Cardiac septum (tissue), 1 donor: Measurements from ENCODE around the gene MAP2K4. TPM values are rescaled to one million over a fixed set of nuclear protein-coding genes. Genes with fewer than 3 reads are reported as not detected.

Source experiments
- DNase-seq: peaks from one replicate; pipeline ENCODE4 v3.0.0-alpha.2; 2020; ENCODE audit warnings: low spot score
- intact Hi-C: fragments of 100-400 bp; cut with DNase I; formaldehyde crosslinking; loops from one replicate; pipeline ENCODE4 v1.14.0; 2022
- total RNA-seq: library from RNA; stranded (reverse); fragmentation: NEBNext Ultra II Directional; extraction: Animal tissue kit (Norgen Biotek cat#: 25700); gene quantifications from one replicate; pipeline ENCODE4 v1.2.1, GENCODE V29; 2021
- donor health status: DM: no; HTN: no; CAD: no.

MAP2K4 gene
- total RNA-seq, 1 donor from 2014 or later = 32.5 TPM

DNA sequence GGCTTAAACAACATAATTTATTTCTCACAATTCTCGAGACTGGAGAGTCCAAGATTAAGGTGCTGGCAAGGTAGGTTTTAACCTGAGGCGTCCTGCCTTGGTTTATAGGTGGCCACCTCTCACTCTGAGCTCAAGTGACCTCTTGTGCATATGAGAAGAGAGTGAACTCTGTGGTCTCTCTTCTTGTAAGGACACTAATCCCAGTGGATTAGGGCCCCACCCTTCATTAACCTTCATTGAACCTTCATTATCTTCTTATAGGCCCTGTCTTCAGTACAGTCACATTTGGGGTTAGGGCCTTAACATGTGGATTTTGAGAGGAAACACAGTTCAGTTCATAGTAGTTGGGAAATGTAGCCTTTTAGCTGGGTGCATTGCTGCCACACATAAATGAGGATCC is 57.1 kb downstream of the MAP2K4 start:
- intact Hi-C loops = no loop called here
- no peak for DNase-seq

DNA sequence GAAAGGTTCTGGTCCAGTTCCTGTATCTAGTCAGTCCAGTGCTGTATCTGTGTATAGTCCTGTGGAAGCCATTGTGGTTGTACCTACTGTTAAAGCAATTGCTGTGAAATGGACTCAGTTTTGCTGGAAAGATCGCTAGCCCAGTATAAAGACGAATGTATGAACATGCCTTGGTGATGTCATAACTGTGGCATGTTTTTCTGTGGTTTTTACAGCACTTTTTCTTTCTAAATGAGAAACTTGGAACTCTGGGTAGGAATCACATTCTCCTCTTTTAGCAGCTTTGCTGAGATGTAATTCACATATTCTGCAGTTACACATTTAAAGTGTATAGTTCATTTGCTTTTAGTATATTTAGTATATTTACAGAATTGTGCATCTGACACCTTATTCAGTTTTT is 58.1 kb downstream of the MAP2K4 start:
- intact Hi-C loops = no loop called here
- DNase-seq = no peak

- intact Hi-C loops = no loop called here
- no peak for DNase-seq
Observed at GRCh38 chr17:12081720-12082119, 61.0 kb downstream of the MAP2K4 start.

GRCh38 chr17:12085076-12085949 is 64.6 kb downstream of the MAP2K4 start:
- DNase-seq = no peak
- intact Hi-C loops = no loop called here

GRCh38 chr17:12088035-12088434 is 67.4 kb downstream of the MAP2K4 start:
- no peak for DNase-seq
- intact Hi-C loops = no loop called here

DNA sequence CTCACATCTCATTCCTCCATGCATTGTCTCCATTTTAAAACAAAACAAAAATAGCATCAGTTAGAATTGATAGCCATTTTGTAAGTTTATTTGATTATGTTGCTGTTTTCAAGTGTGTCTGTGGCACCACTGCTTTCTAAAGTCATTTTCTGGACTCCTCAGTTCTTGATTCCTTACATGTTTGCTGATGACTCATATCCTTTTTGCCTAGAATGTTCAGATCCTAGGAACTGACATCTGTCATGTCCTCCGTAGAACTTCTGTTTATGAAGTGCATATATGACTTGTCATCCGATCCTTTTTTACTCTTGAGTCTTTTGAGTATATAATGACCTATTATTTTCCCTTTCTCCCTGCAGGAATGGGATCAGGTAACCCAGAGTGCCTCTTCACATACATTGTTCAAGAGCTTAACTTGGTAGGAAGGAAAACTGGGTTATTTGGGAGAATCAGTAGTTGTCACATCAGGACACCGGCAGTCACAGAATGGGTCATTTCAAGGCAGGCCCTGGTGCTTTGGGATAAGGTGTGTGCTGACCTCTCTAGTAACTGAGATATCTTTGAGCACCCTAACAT is 69.2 kb downstream of the MAP2K4 start:
- intact Hi-C loops = no loop called here
- DNase-seq = no peak

- no peak for DNase-seq
- intact Hi-C loops = no loop called here
Observed at GRCh38 chr17:12094336-12094735, 73.7 kb downstream of the MAP2K4 start.

- no peak for DNase-seq
- intact Hi-C loops = no loop called here
Observed at GRCh38 chr17:12095522-12095921, 74.8 kb downstream of the MAP2K4 start.

- intact Hi-C loops = no loop called here
- no peak for DNase-seq
Observed at GRCh38 chr17:12097326-12097725, 76.6 kb downstream of the MAP2K4 start.

GRCh38 chr17:12098568-12098967 is 77.9 kb downstream of the MAP2K4 start:
- no peak for DNase-seq
- intact Hi-C loops = no loop called here

DNA sequence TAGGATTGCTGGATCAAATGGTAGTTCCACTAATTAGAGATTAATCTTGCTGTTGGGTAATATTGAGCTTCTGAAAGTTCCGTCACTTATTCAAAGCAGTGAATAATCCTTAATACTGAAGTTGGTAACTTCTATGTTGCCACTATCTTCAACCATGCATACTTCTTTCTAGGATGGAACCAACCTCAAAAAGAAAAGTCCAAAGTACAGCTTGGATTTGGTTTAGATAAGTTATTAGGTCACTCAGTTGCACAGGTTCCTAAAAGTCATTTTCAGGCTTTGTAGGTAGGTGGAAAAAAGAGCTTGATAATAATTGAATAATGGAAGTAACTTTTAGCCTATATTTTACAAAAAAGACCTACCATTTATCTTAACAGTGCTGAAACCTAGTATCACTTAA is 78.7 kb downstream of the MAP2K4 start:
- no peak for DNase-seq
- intact Hi-C loops = no loop called here

- intact Hi-C loops = no loop called here
- no peak for DNase-seq
Observed at GRCh38 chr17:12104831-12105230, 84.2 kb downstream of the MAP2K4 start.

- intact Hi-C loops = no loop called here
- DNase-seq = no peak
Observed at GRCh38 chr17:12107905-12108304, 87.2 kb downstream of the MAP2K4 start.

- DNase-seq = no peak
- intact Hi-C loops = no loop called here
Observed at GRCh38 chr17:12110906-12111305, 90.2 kb downstream of the MAP2K4 start.

GRCh38 chr17:12113156-12113555 is 92.5 kb downstream of the MAP2K4 start:
- intact Hi-C loops = no loop called here

GRCh38 chr17:12114686-12115418 is 94.2 kb downstream of the MAP2K4 start:
- intact Hi-C loops = no loop called here
- no peak for DNase-seq

More at GRCh38 chr17:12113156-12113555, 92.5 kb downstream of the MAP2K4 start:
- DNase-seq = no peak

DNA sequence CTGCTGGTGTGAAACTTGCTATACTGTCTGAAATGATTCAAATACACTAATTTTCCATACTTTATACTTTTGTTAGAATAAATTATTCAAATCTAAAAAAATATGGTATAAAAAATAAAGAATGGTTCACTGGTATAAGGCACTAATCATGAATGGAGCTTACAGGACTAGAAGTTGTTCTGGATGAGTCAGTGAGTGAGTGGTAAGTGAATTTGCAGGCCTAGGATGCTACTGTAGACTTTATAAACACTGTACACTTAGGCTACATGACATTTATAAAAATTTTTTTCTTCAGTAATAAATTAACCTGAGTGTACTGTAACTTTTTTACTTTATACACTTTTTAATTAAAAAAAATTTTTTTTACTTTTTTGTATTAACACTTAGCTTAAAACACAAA is 95.5 kb downstream of the MAP2K4 start:
- intact Hi-C loops = no loop called here
- no peak for DNase-seq

DNA sequence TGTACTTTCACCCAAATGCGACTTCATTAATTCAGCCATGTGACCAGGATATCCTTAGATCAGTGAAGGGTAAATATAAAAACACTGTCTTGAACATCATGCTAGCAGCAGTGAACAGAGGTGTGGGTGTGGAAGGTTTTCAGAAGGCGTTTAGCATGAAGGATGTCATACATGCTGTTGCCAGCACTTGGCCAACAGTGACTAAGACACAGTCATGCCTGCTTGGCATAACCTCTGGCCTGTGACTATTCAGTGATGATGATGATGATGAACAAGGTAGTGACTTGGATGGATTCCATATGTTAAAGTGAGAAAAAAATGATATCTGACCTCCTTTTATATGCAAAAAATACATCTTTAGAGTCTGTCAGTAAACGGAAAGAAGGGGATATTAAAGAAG is 97.9 kb downstream of the MAP2K4 start:
- DNase-seq = no peak
- intact Hi-C loops = no loop called here

DNA sequence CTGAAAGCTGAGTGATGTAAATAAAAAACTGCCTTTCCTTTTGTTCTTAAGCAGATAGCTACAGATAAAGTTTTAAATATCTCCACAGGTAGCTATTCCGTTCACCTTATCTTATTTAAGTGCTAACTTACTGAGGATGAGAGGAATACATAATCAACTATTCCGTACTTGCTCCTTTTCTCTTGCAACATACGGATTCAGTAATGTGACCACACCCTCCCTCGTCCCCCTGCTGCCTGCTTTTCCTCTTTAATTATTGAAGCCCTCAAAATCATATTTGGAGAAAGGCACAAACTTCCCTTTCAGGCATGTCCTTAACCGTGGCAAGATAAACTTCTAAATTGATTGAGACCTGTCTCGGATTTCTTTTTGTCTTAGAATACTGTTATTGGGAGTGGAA is 101.4 kb downstream of the MAP2K4 start:
- intact Hi-C loops = no loop called here
- DNase-seq = no peak

GRCh38 chr17:12127177-12127576 is 106.5 kb downstream of the MAP2K4 start:
- no peak for DNase-seq
- intact Hi-C loops = no loop called here

- intact Hi-C loops = no loop called here
- no peak for DNase-seq
Observed at GRCh38 chr17:12127667-12128066, 107.0 kb downstream of the MAP2K4 start.
